Measurements from ENCODE around the gene HMOX2. TPM values are rescaled to one million over a fixed set of nuclear protein-coding genes. Genes with fewer than 3 reads are reported as not detected.

Gene HMOX2
- total and polyA plus RNA-seq, 2 donors (not counting 3 experiments of a cell fraction or from before 2014, with no cell fraction given) = 80.7 to 86.3 TPM

GRCh38 chr16:4443271-4443670, 32.9 kb upstream of the HMOX2 start:
- dilution Hi-C loops (cut with MboI; ENCODE audit: extremely low pct_ligation_motif_present, low sequenced_read_pairs) = no loop called here

More at GRCh38 chr16:4443271-4443670, 32.9 kb upstream of the HMOX2 start:
- POLR2A ChIA-PET = no interaction called here
- no peaks in the 10 kb centered on the region for H3K4me1 ChIP-seq (ENCODE audit: control insufficient read depth, extremely low read depth, insufficient read depth, low read length)
- no peak overlapping the region for H3K9ac ChIP-seq (replicated peaks; ENCODE audit: extremely low read depth, insufficient read depth, low read length)
- no peaks in the 10 kb centered on the region for H3K79me2 ChIP-seq (ENCODE audit: control insufficient read depth, insufficient read depth, low read length)
- FAIRE-seq (no peak), DNase-seq (ENCODE audit: low read depth, low spot score) (no peak)
- H3K9me3 ChIP-seq (replicated peaks; ENCODE audit: control insufficient read depth, insufficient read depth, low read length) = no peaks in the 10 kb centered on the region
- H4K20me1 ChIP-seq (replicated peaks; ENCODE audit: control insufficient read depth, extremely low read depth, insufficient read depth, low read length) = no peaks in the 10 kb centered on the region
- CTCF ChIA-PET = no interaction called here
- no peaks in the 10 kb centered on the region for H3K9me1 ChIP-seq (replicated peaks; ENCODE audit: control insufficient read depth, extremely low read depth, insufficient read depth, low read length)
- no peak overlapping the region for H3K4me2 ChIP-seq (ENCODE audit: insufficient read depth, low read length)
- TF ChIP-seq EZH2 (IDR thresholded peaks at IDR 0.05; ENCODE audit: borderline replicate concordance, low read depth, low read length, severe bottlenecking) (no peak), POLR2AphosphoS5 (IDR thresholded peaks at IDR 0.05; ENCODE audit: insufficient read depth, low read depth, low read length) (no peak), POLR2A (IDR thresholded peaks at IDR 0.05; ENCODE audit: low read depth, low read length) (no peak), FOS (IDR thresholded peaks at IDR 0.05; ENCODE audit: borderline replicate concordance, insufficient read depth, low read length) (no peak), CTCF (IDR thresholded peaks at IDR 0.05; ENCODE audit: extremely low read depth in 1 of 2, insufficient read depth in 1 of 2, low read depth in 1 of 2, low read length in 2 of 2) (no peak), JUN (IDR thresholded peaks at IDR 0.05; ENCODE audit: borderline replicate concordance, insufficient read depth, insufficient read length, low read depth) (no peak), MYC (IDR thresholded peaks at IDR 0.05; ENCODE audit: low read depth, low read length) (no peak), GATA2 (IDR thresholded peaks at IDR 0.05; ENCODE audit: insufficient read depth, insufficient read length, low read depth, low read length) (no peak), MAX (IDR thresholded peaks at IDR 0.05; ENCODE audit: insufficient read depth, insufficient read length) (no peak)
- no TSS peak for BruUV-seq (replicated peaks)
- intact Hi-C loops (cut with micrococcal nuclease) = no loop called here
- H3K36me3 ChIP-seq (ENCODE audit: control insufficient read depth in 2 of 2, extremely low read depth in 1 of 2, insufficient read depth in 2 of 2, low read length in 2 of 2) = peaks cover 20 to 49% of the 10 kb centered on the region in 2 experiments
- H3K27me3 ChIP-seq (ENCODE audit: control insufficient read depth in 2 of 2, insufficient read depth in 2 of 2, low read length in 2 of 2) = no peaks in the 10 kb centered on the region
- no peak overlapping the region for H3K4me3 ChIP-seq (replicated peaks in 1 of 3; ENCODE audit: insufficient read depth in 1 of 3, low read depth in 1 of 3, low read length in 3 of 3)
- H3K27ac ChIP-seq (ENCODE audit: insufficient read depth, low read depth, low read length) = no peak overlapping the region
- H2AFZ ChIP-seq (ENCODE audit: low read depth, low read length) = no peak overlapping the region

Data from endothelial cell of umbilical vein (primary cell).